ENCODE measurements around the gene KANK3. TPM values are rescaled to one million over a fixed set of nuclear protein-coding genes. Genes with fewer than 3 reads are reported as not detected.

KANK3 gene
- total and polyA plus RNA-seq, 10 of the 15 experiments (the other 5 are each of a cell fraction or from before 2014, with no cell fraction given) = 0.03 to 0.93 (median 0.22) TPM; not detected in 1

- TF ChIP-seq NKRF (conservative IDR thresholded peaks at IDR 0.05) = no peak
- TF ChIP-seq YBX1 (IDR thresholded peaks at IDR 0.05) = no peak
- TF ChIP-seq NR2F1 (conservative IDR thresholded peaks at IDR 0.05) = 0 out of 2 replicates have a peak, but pooled peaks have one; percentile 20
- TF ChIP-seq ELK1 (IDR thresholded peaks at IDR 0.05; ENCODE audit: low read depth, low read length) = no peak
- no peak for TF ChIP-seq RFX5 (IDR thresholded peaks at IDR 0.05; ENCODE audit: low read depth, low read length)
- TF ChIP-seq ZNF274 (IDR thresholded peaks at IDR 0.05; ENCODE audit: insufficient read depth, insufficient read length) = no peak
- no peak for TF ChIP-seq ZZZ3 (IDR thresholded peaks at IDR 0.05; ENCODE audit: control insufficient read depth, insufficient read length, low read depth)
Measured at GRCh38 chr19:8363803-8364771, 21.0 kb upstream of the KANK3 start, which contains the start of gene ANGPTL4 (continued).

All from GM12878 (cell line).